Body of pancreas (tissue), 4 donors: ENCODE data around the gene TGFB2. TPM values are rescaled to one million over a fixed set of nuclear protein-coding genes. Genes with fewer than 3 reads are reported as not detected.

ENCODE experiments used
- ATAC-seq: fragments of 150-250 bp; one replicate; pipeline ENCODE4 v1.9.1; 2016
- DNase-seq, 4 donors: peaks; one replicate each; pipeline ENCODE4 v3.0.0-alpha.2; 2019
- H3K27ac ChIP-seq, 4 donors: fragments of 200-600 bp; sonication (generic); 1 replicate in 3 of 4; 2 replicates in 1 of 4; pipeline versions ENCODE4 v1.5.1 to v1.6.1; 2016 to 2019; ENCODE audit warnings: mild to moderate bottlenecking in 1 of 4, mixed read lengths in 1 of 4, moderate library complexity in 1 of 4
- H3K27me3 ChIP-seq, 2 donors: fragments of 200-600 bp; sonication (generic); one replicate each; pipeline ENCODE4 v1.6.0; 2016; ENCODE audit warnings: mild to moderate bottlenecking in 1 of 2
- H3K36me3 ChIP-seq, 2 donors: fragments of 200-600 bp; sonication (generic); replicated peaks in 1 of 2; 2 replicates each; pipeline ENCODE4 v1.5.1; 2016; ENCODE audit warnings: low read depth in 2 of 2; ENCODE audit not compliant: insufficient read depth in 1 of 2
- H3K4me1 ChIP-seq: fragments of 200-600 bp; sonication (generic); one replicate; pipeline ENCODE4 v1.6.0; 2016
- H3K4me3 ChIP-seq, 2 donors: fragments of 200-600 bp; sonication (generic); 1 replicate in 1 of 2; 2 replicates in 1 of 2; pipeline ENCODE4 v1.5.1; 2016 to 2019
- H3K9me3 ChIP-seq, 3 donors: fragments of 200-600 bp; sonication (generic); 1 replicate in 2 of 3; 2 replicates in 1 of 3; pipeline ENCODE4 v1.5.1; 2016
- POLR2A ChIP-seq, 3 donors: fragments of 450-650 bp; IDR thresholded peaks; one replicate each; pipeline ENCODE4 v1.6.1; 2016; ENCODE audit warnings: antibody characterized with exemption in 3 of 3, mild to moderate bottlenecking in 2 of 3
- WGBS, 2 donors: methylation state at CpG; one replicate each; pipeline ENCODE4 v1.1.5; 2017; 5-methylcytosine and 5-hydroxymethylcytosine counted together
- intact Hi-C: fragments of 100-400 bp; cut with DNase I; formaldehyde crosslinking; loops from one replicate; pipeline ENCODE4 v1.15.1; 2023
- total RNA-seq, 2 donors: library from RNA; depleted of rRNA; stranded (reverse); fragments of >200 nt; gene quantifications; one replicate each; pipeline ENCODE4 v1.1.0, GENCODE V29; 2016
- TF ChIP-seq, protein P1 (sequence below), 7 experiments: fragments of 450-650 bp in 4 of 7; fragments of 200-600 bp in 3 of 7; sonication (generic) in 3 of 7; IDR thresholded peaks; one replicate each; pipeline ENCODE4 v1.5.1; 2016 to 2019; ENCODE audit warnings: antibody characterized with exemption in 7 of 7

The TGFB2 gene
- total RNA-seq, 2 donors from 2014 or later: 4.3 to 4.9 TPM

DNA sequence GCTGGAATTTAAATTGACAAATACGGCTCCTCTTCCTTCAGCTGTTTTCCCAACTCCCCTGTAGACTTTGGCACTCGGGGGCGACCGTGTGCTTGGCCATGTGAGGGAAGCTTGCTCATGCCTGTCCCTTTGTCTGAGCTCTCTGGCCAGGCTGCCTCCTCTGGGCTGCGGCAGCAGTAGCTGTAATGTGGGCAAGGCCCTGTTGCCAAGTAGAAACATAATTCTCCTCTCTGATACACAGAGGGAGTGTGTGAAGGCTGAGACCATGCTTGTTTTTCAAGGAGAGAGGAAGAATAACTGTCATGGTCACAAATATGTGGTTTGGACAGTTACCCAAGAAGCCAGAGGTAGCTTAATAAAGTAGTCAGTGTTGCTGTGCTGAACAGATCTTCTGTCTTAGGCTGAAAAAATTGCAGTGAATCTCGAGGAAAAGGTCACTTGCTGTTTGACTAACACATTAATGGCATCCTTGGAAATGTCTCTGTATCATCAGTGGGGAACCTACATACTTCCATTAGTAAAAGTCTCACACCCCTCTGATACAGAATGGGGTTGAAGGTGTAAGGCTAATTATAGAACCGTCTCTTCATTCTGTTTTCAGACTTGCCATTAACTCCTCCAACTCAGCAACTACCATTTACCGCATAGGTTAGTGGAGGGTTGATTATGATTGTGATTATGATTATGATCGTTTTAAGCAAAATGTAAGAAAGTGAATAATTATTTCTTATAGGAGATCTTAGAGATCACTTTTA, 94.6 kb downstream of the TGFB2 start:
- no peak for DNase-seq
- Histone ChIP-seq H3K9me3 (no peaks in the 10 kb centered on the region), H3K4me1 (no peaks in the 10 kb centered on the region), H3K36me3 (no peaks in the 10 kb centered on the region), H3K27me3 (no peaks in the 10 kb centered on the region), H3K4me3 (no peak overlapping the region), H3K27ac (no peak overlapping the region)
- TF ChIP-seq, protein P1, sequence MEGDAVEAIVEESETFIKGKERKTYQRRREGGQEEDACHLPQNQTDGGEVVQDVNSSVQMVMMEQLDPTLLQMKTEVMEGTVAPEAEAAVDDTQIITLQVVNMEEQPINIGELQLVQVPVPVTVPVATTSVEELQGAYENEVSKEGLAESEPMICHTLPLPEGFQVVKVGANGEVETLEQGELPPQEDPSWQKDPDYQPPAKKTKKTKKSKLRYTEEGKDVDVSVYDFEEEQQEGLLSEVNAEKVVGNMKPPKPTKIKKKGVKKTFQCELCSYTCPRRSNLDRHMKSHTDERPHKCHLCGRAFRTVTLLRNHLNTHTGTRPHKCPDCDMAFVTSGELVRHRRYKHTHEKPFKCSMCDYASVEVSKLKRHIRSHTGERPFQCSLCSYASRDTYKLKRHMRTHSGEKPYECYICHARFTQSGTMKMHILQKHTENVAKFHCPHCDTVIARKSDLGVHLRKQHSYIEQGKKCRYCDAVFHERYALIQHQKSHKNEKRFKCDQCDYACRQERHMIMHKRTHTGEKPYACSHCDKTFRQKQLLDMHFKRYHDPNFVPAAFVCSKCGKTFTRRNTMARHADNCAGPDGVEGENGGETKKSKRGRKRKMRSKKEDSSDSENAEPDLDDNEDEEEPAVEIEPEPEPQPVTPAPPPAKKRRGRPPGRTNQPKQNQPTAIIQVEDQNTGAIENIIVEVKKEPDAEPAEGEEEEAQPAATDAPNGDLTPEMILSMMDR (IDR thresholded peaks at IDR 0.05): no peak
- no peak for TF ChIP-seq POLR2A (IDR thresholded peaks at IDR 0.05)
- 65 to 70% methylated on average over 9 of the region's 9 CpGs for WGBS, 2 donors
- intact Hi-C loops: no loop called here
- no peak for ATAC-seq

DNA sequence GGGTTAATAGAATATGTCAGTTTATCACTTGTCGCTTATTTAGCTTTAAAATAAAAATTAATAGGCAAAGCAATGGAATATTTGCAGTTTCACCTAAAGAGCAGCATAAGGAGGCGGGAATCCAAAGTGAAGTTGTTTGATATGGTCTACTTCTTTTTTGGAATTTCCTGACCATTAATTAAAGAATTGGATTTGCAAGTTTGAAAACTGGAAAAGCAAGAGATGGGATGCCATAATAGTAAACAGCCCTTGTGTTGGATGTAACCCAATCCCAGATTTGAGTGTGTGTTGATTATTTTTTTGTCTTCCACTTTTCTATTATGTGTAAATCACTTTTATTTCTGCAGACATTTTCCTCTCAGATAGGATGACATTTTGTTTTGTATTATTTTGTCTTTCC, 98.1 kb downstream of the TGFB2 start:
- no peaks in the 10 kb centered on the region for H3K36me3 ChIP-seq
- H3K27me3 ChIP-seq: no peaks in the 10 kb centered on the region
- DNase-seq: no peak
- H3K4me3 ChIP-seq: no peak overlapping the region
- WGBS, 2 donors: 93 to 94% methylated on average over 2 of the region's 2 CpGs
- no peaks in the 10 kb centered on the region for H3K4me1 ChIP-seq
- intact Hi-C loops: no loop called here
- no peaks in the 10 kb centered on the region for H3K9me3 ChIP-seq
- no peak for TF ChIP-seq POLR2A (IDR thresholded peaks at IDR 0.05)
- TF ChIP-seq, protein P1 (IDR thresholded peaks at IDR 0.05): no peak
- ATAC-seq: no peak
- H3K27ac ChIP-seq: no peak overlapping the region

DNA sequence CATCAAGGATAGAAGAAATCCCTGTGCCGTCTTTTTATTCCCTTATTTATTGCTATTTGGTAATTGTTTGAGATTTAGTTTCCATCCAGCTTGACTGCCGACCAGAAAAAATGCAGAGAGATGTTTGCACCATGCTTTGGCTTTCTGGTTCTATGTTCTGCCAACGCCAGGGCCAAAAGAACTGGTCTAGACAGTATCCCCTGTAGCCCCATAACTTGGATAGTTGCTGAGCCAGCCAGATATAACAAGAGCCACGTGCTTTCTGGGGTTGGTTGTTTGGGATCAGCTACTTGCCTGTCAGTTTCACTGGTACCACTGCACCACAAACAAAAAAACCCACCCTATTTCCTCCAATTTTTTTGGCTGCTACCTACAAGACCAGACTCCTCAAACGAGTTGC, 99.0 kb downstream of the TGFB2 start:
- ATAC-seq: no peak
- DNase-seq: no peak
- H3K4me3 ChIP-seq: no peak overlapping the region
- no peaks in the 10 kb centered on the region for H3K27me3 ChIP-seq
- no peak overlapping the region for H3K27ac ChIP-seq
- intact Hi-C loops: no loop called here
- H3K4me1 ChIP-seq: no peaks in the 10 kb centered on the region
- H3K9me3 ChIP-seq: no peaks in the 10 kb centered on the region
- no peaks in the 10 kb centered on the region for H3K36me3 ChIP-seq
- WGBS, 2 donors: 52 to 64% methylated on average over 5 of the region's 5 CpGs
- TF ChIP-seq, protein P1 (IDR thresholded peaks at IDR 0.05): no peak
- no peak for TF ChIP-seq POLR2A (IDR thresholded peaks at IDR 0.05)

DNA sequence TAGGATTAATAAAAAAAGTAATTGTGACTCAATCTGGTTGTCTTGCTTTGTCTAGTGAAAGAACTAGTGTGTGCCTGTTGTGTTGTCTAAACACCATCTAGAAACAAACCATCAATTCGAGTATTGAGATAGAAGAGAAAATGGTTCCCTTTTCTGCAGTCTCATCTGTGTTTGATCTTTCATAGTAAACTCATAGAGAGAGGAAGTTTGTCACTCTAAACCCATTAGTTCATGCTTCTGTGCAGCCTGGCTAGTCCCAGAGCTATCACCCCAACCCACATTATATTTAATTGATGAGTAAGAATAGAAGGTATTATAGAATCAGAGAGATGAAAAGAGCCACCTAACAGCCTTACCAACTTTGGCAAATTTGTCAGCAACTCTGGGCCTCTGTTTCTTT, 99.5 kb downstream of the TGFB2 start:
- no peaks in the 10 kb centered on the region for H3K36me3 ChIP-seq

More for the DNA sequence above, 99.5 kb downstream of the TGFB2 start:
- H3K27me3 ChIP-seq: no peaks in the 10 kb centered on the region
- no peak overlapping the region for H3K4me3 ChIP-seq
- no peaks in the 10 kb centered on the region for H3K4me1 ChIP-seq
- TF ChIP-seq POLR2A (IDR thresholded peaks at IDR 0.05): no peak
- TF ChIP-seq, protein P1 (IDR thresholded peaks at IDR 0.05): no peak
- no peak overlapping the region for H3K27ac ChIP-seq
- intact Hi-C loops: no loop called here
- DNase-seq (no peak), ATAC-seq (no peak)
- H3K9me3 ChIP-seq: no peaks in the 10 kb centered on the region
- 39 to 56% methylated on average over 1 of the region's 1 CpG for WGBS, 2 donors
